ENCODE measurements around the gene SDR42E2.

GRCh38 chr16:22192261-22193062, 30.2 kb downstream of the SDR42E2 start:
- TF ChIP-seq POLR2A (IDR thresholded peaks at IDR 0.05): no peak
- TF ChIP-seq CTCF (IDR thresholded peaks at IDR 0.05): no peak
